ENCODE measurements around the gene ELK3.

DNA sequence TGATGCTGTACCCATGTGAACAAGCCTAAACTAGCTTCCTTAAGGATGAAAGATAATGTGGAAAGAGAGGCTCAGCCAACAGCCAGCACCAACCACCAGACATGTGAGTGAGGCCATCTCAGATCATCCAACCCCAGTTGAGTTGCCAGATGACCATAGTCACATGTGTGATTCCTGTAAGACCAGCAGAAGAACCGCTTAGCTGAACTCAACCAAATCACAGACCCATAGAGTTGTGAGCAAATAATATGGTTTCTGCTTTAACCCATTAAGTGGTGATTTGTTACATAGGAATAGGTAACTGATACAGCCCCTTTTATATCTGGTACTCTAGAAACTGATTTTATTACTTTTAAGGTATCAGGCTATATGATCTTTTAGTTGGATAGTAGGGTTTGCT lies 17.6 kb upstream of the ELK3 start:
- TF ChIP-seq ZFP3 (CRISPR knock-in tag; IDR thresholded peaks at IDR 0.05) (no peak), RARB (CRISPR knock-in tag; IDR thresholded peaks at IDR 0.05) (no peak), TOX (CRISPR knock-in tag; IDR thresholded peaks at IDR 0.05; ENCODE audit: borderline replicate concordance) (no peak), GLIS3 (CRISPR knock-in tag; IDR thresholded peaks at IDR 0.05) (no peak), ZFP30 (CRISPR knock-in tag; IDR thresholded peaks at IDR 0.05) (no peak), ZC3H10 (CRISPR knock-in tag; IDR thresholded peaks at IDR 0.05) (no peak), ZNF8 (CRISPR knock-in tag; IDR thresholded peaks at IDR 0.05) (no peak), PPARA (CRISPR knock-in tag; IDR thresholded peaks at IDR 0.05; ENCODE audit: borderline replicate concordance) (no peak), ISL1 (CRISPR knock-in tag; IDR thresholded peaks at IDR 0.05) (no peak)
- TF ChIP-seq, protein P1, sequence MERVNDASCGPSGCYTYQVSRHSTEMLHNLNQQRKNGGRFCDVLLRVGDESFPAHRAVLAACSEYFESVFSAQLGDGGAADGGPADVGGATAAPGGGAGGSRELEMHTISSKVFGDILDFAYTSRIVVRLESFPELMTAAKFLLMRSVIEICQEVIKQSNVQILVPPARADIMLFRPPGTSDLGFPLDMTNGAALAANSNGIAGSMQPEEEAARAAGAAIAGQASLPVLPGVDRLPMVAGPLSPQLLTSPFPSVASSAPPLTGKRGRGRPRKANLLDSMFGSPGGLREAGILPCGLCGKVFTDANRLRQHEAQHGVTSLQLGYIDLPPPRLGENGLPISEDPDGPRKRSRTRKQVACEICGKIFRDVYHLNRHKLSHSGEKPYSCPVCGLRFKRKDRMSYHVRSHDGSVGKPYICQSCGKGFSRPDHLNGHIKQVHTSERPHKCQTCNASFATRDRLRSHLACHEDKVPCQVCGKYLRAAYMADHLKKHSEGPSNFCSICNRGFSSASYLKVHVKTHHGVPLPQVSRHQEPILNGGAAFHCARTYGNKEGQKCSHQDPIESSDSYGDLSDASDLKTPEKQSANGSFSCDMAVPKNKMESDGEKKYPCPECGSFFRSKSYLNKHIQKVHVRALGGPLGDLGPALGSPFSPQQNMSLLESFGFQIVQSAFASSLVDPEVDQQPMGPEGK (CRISPR knock-in tag; IDR thresholded peaks at IDR 0.05; ENCODE audit: borderline replicate concordance), result no peak
